SK-N-SH (cell line): ENCODE results near the gene OR6X1. TPM values are rescaled to one million over a fixed set of nuclear protein-coding genes. Genes with fewer than 3 reads are reported as not detected.
A peak's percentile ranks its signal among the peaks of the same experiment; 100 is the strongest.

Source experiments
- CTCF ChIA-PET: fragments of 300-600, 350-600 bp; formaldehyde crosslinking; extraction: SDS; loops from one replicate; lab custom pipeline; 2021; lab: Yijun Ruan, JAX
- POLR2A ChIA-PET: fragments of 350-600 bp; sonication (Branson Sonifier 250); formaldehyde crosslinking; extraction: SDS; loops from one replicate; lab custom pipeline; 2020; ENCODE audit warnings: antibody characterized with exemption, inconsistent platforms; lab: Yijun Ruan, JAX
- DNase-seq: peaks from one replicate; pipeline ENCODE4 v3.0.0; 2012
- H2AFZ ChIP-seq: fragments of 200-600 bp; sonication (generic); 2 replicates; pipeline ENCODE4 v1.8.1; 2016; ENCODE audit warnings: antibody characterized with exemption, mild to moderate bottlenecking, low read depth
- H3F3A ChIP-seq: fragments of 200-600 bp; sonication (generic); replicated peaks from 2 replicates; pipeline ENCODE3; 2016; ENCODE audit warnings: antibody characterized with exemption, mild to moderate bottlenecking; ENCODE audit not compliant: insufficient read depth
- H3K27ac ChIP-seq, 2 experiments: fragments of 200-500 bp in 1 of 2; fragments of 200-600 bp in 1 of 2; sonication (Bioruptor generic) in 1 of 2; sonication (generic), shearing (Covaris generic) in 1 of 2; 2 replicates each; pipeline versions ENCODE4 v1.5.1 to v1.6.1; 2014 to 2016; ENCODE audit warnings: low read depth in 2 of 2, inconsistent platforms in 1 of 2, low read length in 1 of 2, mild to moderate bottlenecking in 1 of 2, mixed read lengths in 1 of 2
- H3K27me3 ChIP-seq: fragments of 200-600 bp; sonication (generic), shearing (Covaris generic); 2 replicates; pipeline ENCODE4 v1.6.1; 2016; ENCODE audit warnings: mixed run types; ENCODE audit not compliant: insufficient read depth
- H3K36me3 ChIP-seq, 2 experiments: fragments of 200-500 bp in 1 of 2; fragments of 200-600 bp in 1 of 2; sonication (Bioruptor generic) in 1 of 2; sonication (generic) in 1 of 2; replicated peaks in 1 of 2; 2 replicates each; pipeline versions ENCODE3 to v1.5.1; 2014 to 2016; ENCODE audit warnings: low read length in 1 of 2, mild to moderate bottlenecking in 1 of 2; ENCODE audit not compliant: insufficient read depth in 2 of 2, control insufficient read depth in 1 of 2
- H3K4me1 ChIP-seq, 2 experiments: fragments of 200-500 bp in 1 of 2; fragments of 200-600 bp in 1 of 2; sonication (Bioruptor generic) in 1 of 2; sonication (generic), shearing (Covaris generic) in 1 of 2; 2 replicates each; pipeline versions ENCODE4 v1.5.1 to v1.6.1; 2014 to 2016; ENCODE audit warnings: low read depth in 1 of 2, low read length in 1 of 2, mixed run types in 1 of 2; ENCODE audit not compliant: insufficient read depth in 2 of 2, control insufficient read depth in 1 of 2
- H3K4me2 ChIP-seq: fragments of 200-600 bp; sonication (generic), shearing (Covaris generic); 2 replicates; pipeline ENCODE4 v1.6.1; 2017; ENCODE audit warnings: mixed run types
- H3K4me3 ChIP-seq, 2 experiments: fragments of 200-500 bp in 1 of 2; fragments of 200-600 bp in 1 of 2; sonication (Bioruptor generic) in 1 of 2; sonication (generic), shearing (Covaris generic) in 1 of 2; 2 replicates each; pipeline versions ENCODE4 v1.5.1 to v1.8.1; 2014 to 2016; ENCODE audit warnings: low read depth in 2 of 2, inconsistent platforms in 1 of 2, low read length in 1 of 2, mild to moderate bottlenecking in 1 of 2, mixed read lengths in 1 of 2, moderate library complexity in 1 of 2
- H3K79me2 ChIP-seq: fragments of 200-600 bp; sonication (generic); 2 replicates; pipeline ENCODE4 v1.8.1; 2017; ENCODE audit warnings: mild to moderate bottlenecking; ENCODE audit not compliant: insufficient read depth
- H3K9ac ChIP-seq: fragments of 200-600 bp; sonication (generic); 2 replicates; pipeline ENCODE4 v1.6.1; 2017; ENCODE audit warnings: mixed run types
- H3K9me2 ChIP-seq: fragments of 200-600 bp; sonication (generic); 2 replicates; pipeline ENCODE4 v1.6.1; 2017; ENCODE audit warnings: mixed run types
- H3K9me3 ChIP-seq: fragments of 200-600 bp; sonication (generic); 2 replicates; pipeline ENCODE4 v1.6.1; 2017; ENCODE audit warnings: mixed run types, mild to moderate bottlenecking, moderate library complexity
- H4K20me1 ChIP-seq: fragments of 200-600 bp; sonication (generic); 2 replicates; pipeline ENCODE4 v1.6.1; 2017; ENCODE audit warnings: mild to moderate bottlenecking, mixed run types; ENCODE audit not compliant: insufficient read depth
- EP300 ChIP-seq, 2 experiments: IDR thresholded peaks; 2 replicates each; pipeline versions ENCODE4 v1.4.0 to v1.6.1; 2012; ENCODE audit warnings: borderline replicate concordance in 1 of 2, low read depth in 1 of 2, low read length in 1 of 2
- FOXJ3 ChIP-seq: sonication (generic); formaldehyde crosslinking; IDR thresholded peaks from 2 replicates; pipeline ENCODE4 v1.5.1; 2020; ENCODE audit warnings: mild to moderate bottlenecking, missing genetic modification reagents
- FOXM1 ChIP-seq: IDR thresholded peaks from 2 replicates; pipeline ENCODE4 v1.4.0; 2012; ENCODE audit warnings: low read depth, mild to moderate bottlenecking
- GATA2 ChIP-seq: sonication (generic); formaldehyde crosslinking; IDR thresholded peaks from 2 replicates; pipeline ENCODE4 v1.5.0; 2020; ENCODE audit warnings: mild to moderate bottlenecking, missing genetic modification reagents
- NRF1 ChIP-seq: IDR thresholded peaks from 2 replicates; pipeline ENCODE4 v1.6.1; 2012; ENCODE audit warnings: low read depth, mild to moderate bottlenecking, low read length
- RCOR1 ChIP-seq: fragments of 150-350 bp; IDR thresholded peaks from 2 replicates; pipeline ENCODE4 v1.6.1; 2017; ENCODE audit warnings: antibody characterized with exemption, low read length
- TCF12 ChIP-seq: IDR thresholded peaks from 2 replicates; pipeline ENCODE4 v1.4.0; 2012
- TEAD4 ChIP-seq: IDR thresholded peaks from 2 replicates; pipeline ENCODE4 v1.4.0; 2012; ENCODE audit warnings: mild to moderate bottlenecking, borderline replicate concordance; ENCODE audit not compliant: insufficient read depth
- WGBS: methylation state at CpG from one replicate; pipeline ENCODE4 v1.1.6; 2017; ENCODE audit warnings: low lambda C conversion rate; 5-methylcytosine and 5-hydroxymethylcytosine counted together
- polyA plus RNA-seq, 3 experiments: library from polyadenylated mRNA; depleted of rRNA; stranded (reverse); fragments of >200 nt; gene quantifications; 2 replicates each; pipeline ENCODE4 v1.2.3, GENCODE V29; 2012
- small RNA-seq, 7 experiments: library from RNA; depleted of rRNA; stranded (forward); fragments of <200 nt; gene quantifications; one replicate each; pipeline ENCODE3, GENCODE V24; 2012
- TF ChIP-seq, protein P1 (sequence below): IDR thresholded peaks from 2 replicates; pipeline ENCODE4 v1.4.0; 2012; ENCODE audit warnings: low read depth, borderline replicate concordance

OR6X1 gene
- polyA plus RNA-seq, 1 of the 3 experiments (the other 2 are of a cell fraction), result not detected

DNA sequence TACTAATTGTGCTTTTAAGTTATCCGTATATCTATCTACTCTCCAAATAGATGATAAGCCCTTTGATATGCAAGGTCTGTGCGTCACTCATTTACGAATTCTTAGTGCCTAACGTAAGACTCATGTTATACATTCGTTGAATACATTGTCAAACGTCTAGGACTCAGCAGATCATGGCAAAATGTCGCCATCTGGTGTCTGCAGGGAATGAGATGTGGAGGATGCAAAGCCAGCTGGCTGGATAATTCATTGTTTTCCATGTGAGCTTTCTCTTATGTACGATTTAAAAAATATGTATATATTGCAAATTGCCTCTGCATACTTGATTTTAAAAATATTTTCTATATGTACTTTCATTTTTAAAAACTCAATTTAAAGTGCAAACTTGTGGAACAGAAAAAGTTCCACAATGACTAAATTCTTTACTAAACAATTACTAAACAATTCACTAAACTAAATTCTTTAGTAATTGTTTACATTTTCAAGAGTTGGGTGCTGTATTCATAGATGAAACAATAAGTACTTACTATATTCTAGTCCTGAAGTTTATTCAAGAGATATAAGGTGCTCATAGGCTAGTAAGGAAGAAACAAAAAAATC lies 46.6 kb downstream of the OR6X1 start (continued):
- TF ChIP-seq, protein P1, sequence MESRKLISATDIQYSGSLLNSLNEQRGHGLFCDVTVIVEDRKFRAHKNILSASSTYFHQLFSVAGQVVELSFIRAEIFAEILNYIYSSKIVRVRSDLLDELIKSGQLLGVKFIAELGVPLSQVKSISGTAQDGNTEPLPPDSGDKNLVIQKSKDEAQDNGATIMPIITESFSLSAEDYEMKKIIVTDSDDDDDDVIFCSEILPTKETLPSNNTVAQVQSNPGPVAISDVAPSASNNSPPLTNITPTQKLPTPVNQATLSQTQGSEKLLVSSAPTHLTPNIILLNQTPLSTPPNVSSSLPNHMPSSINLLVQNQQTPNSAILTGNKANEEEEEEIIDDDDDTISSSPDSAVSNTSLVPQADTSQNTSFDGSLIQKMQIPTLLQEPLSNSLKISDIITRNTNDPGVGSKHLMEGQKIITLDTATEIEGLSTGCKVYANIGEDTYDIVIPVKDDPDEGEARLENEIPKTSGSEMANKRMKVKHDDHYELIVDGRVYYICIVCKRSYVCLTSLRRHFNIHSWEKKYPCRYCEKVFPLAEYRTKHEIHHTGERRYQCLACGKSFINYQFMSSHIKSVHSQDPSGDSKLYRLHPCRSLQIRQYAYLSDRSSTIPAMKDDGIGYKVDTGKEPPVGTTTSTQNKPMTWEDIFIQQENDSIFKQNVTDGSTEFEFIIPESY, result no peak

DNA sequence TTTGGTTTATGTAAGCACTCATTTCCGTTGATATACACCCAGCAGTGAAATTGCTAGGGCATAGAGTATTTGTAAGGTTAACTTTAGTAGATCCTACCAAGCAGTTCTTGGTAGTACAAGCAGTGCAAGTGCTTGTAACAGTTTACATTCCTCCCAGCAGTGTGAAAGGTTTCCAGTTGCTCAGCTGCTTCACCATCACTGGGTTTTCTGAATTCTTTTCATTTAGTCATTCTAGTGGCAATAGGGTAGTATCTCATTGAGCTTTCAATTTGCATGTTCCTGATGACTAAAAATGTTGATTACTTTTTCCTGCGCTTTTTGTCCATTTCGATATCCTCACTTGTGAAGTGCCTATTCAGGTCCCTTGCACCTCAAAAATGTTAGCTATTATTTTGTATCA lies 47.1 kb downstream of the OR6X1 start:
- no peak overlapping the region for H3K27ac ChIP-seq
- no peak overlapping the region for H2AFZ ChIP-seq
- DNase-seq, result no peak
- H3K27me3 ChIP-seq, result peaks cover 10% of the 10 kb centered on the region; the same call in 1 of the 2 replicates
- ChIA-PET CTCF (interaction anchor here (0.7 to 15.3 kb wide), 39 partner anchors 9 to 228 kb away, joined by 3 to 441 read pairs (median 11); partner anchors contain the start of gene SCN3B), POLR2A (interaction anchor here (0.6 to 2.7 kb wide), 2 partner anchors 23 to 53 kb away, joined by 4 to 12 read pairs; partner anchors contain the start of gene SCN3B)
- H3K36me3 ChIP-seq, result no peaks in the 10 kb centered on the region
- peaks cover 0 to 2% of the 10 kb centered on the region in 2 experiments; a peak in 2 of 4 replicates for H3K4me1 ChIP-seq
- no peaks in the 10 kb centered on the region for H3K9me2 ChIP-seq
- H4K20me1 ChIP-seq, result no peaks in the 10 kb centered on the region
- no peaks in the 10 kb centered on the region for H3K79me2 ChIP-seq
- H3K9me3 ChIP-seq, result no peaks in the 10 kb centered on the region
- WGBS, result 81% methylated on average over 3 of the region's 3 CpGs
- no peaks in the 10 kb centered on the region for H3F3A ChIP-seq
- TF ChIP-seq NRF1 (no peak), GATA2 (no peak), RCOR1 (no peak)
- no peak overlapping the region for H3K4me3 ChIP-seq
- H3K9ac ChIP-seq, result no peak overlapping the region
- no peak overlapping the region for H3K4me2 ChIP-seq

DNA sequence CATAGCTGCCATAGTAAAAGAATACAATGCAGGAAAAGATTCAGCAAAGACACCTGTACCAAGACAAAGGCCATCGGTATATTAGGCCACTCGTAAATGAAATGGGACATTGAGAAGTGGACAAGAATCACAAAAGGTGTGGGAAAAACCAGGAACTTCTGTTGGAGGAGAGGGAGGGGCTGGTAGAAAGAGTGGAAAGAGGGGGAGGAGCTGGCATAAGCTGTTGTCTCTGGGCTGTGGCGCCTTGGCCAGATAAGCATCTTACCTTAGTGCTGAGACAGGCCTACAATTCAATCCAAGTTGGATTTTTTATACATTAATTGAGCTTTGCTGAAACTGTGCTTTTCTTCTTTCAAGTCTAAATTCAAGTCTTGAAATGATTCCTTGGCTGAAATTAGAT lies 50.0 kb downstream of the OR6X1 start:
- no peaks in the 10 kb centered on the region for H3K9me2 ChIP-seq

More for the DNA sequence above, 50.0 kb downstream of the OR6X1 start:
- CTCF ChIA-PET, result interaction anchor here (1.6 to 15.3 kb wide), 6 partner anchors 20 to 193 kb away, joined by 3 to 441 read pairs (median 36); partner anchors contain the start of gene SCN3B
- H3K9ac ChIP-seq, result no peak overlapping the region
- H3K27me3 ChIP-seq, result peaks cover 11% of the 10 kb centered on the region; the same call in 1 of the 2 replicates
- H3K4me2 ChIP-seq, result no peak overlapping the region
- peaks cover 0 to 2% of the 10 kb centered on the region in 2 experiments; a peak in 2 of 4 replicates for H3K4me1 ChIP-seq
- no peaks in the 10 kb centered on the region for H3K79me2 ChIP-seq
- no peaks in the 10 kb centered on the region for H3K9me3 ChIP-seq
- H3K4me3 ChIP-seq, result no peak overlapping the region
- 83% methylated on average over 3 of the region's 3 CpGs for WGBS
- TF ChIP-seq TEAD4, result no peak
- no peak for TF ChIP-seq FOXJ3
- no peak for TF ChIP-seq TCF12
- 0 out of 2 replicates have a peak, but pooled peaks have one; percentile 35 for TF ChIP-seq GATA2
- no peak for TF ChIP-seq EP300 (IDR thresholded peaks at IDR 0.05; ENCODE audit: borderline replicate concordance in 1 of 2, low read depth in 1 of 2, low read length in 1 of 2)
- no peak for TF ChIP-seq FOXM1
- no peaks in the 10 kb centered on the region for H3F3A ChIP-seq
- H3K36me3 ChIP-seq, result no peaks in the 10 kb centered on the region
- no peaks in the 10 kb centered on the region for H4K20me1 ChIP-seq
- DNase-seq, result peak; percentile 23
- POLR2A ChIA-PET, result no interaction called here
- no peak overlapping the region for H2AFZ ChIP-seq
- H3K27ac ChIP-seq, result no peak overlapping the region

Small RNA genes lying within 50 kb of the gene (small RNA-seq; reads per million reads assigned to genes)
- 0 to 0.52 (median 0) reads per million in 7 experiments for gene RNU1-21P

Other genes with a start within 250 kb of the OR6X1 start
- gene SCN3B, start 99.9 kb downstream of the OR6X1 start, polyA plus RNA-seq (2012; rRNA removed), result 0.23 and 0.44 TPM in 2 replicates
- 11.3 and 16.2 TPM in 2 replicates for gene ZNF202, start 12.9 kb downstream of the OR6X1 start, polyA plus RNA-seq (2012; rRNA removed)
- gene OR6M1, start 51.8 kb upstream of the OR6X1 start, polyA plus RNA-seq (2012; rRNA removed), result not detected in 2 replicates
- gene TMEM225, start 131.2 kb upstream of the OR6X1 start, polyA plus RNA-seq (2012; rRNA removed), result not detected in 2 replicates
- gene OR8D4, start 147.6 kb upstream of the OR6X1 start, polyA plus RNA-seq (2012; rRNA removed), result not detected in 2 replicates
- not detected in 2 replicates for gene OR4D5, start 185.1 kb upstream of the OR6X1 start, polyA plus RNA-seq (2012; rRNA removed)
- not detected in 2 replicates for gene OR6T1, start 189.3 kb upstream of the OR6X1 start, polyA plus RNA-seq (2012; rRNA removed)
- not detected in 2 replicates for gene OR10S1, start 223.3 kb upstream of the OR6X1 start, polyA plus RNA-seq (2012; rRNA removed)
- not detected in 2 replicates for gene OR10G6, start 240.6 kb upstream of the OR6X1 start, polyA plus RNA-seq (2012; rRNA removed)